HG03139 (cell line): ENCODE measurements around the gene C4A.
"Not testable (repeated sequence)": the region's sequence is repeated elsewhere in the genome, so short reads cannot be mapped to it uniquely, and the experiment has no call there.

Experiments
- ATAC-seq: cut with Tn5 transposase; IDR thresholded peaks from one replicate; pipeline ENCODE4 v1.9.1; 2021; ENCODE audit not compliant: unreplicated experiment

Gene C4A

DNA sequence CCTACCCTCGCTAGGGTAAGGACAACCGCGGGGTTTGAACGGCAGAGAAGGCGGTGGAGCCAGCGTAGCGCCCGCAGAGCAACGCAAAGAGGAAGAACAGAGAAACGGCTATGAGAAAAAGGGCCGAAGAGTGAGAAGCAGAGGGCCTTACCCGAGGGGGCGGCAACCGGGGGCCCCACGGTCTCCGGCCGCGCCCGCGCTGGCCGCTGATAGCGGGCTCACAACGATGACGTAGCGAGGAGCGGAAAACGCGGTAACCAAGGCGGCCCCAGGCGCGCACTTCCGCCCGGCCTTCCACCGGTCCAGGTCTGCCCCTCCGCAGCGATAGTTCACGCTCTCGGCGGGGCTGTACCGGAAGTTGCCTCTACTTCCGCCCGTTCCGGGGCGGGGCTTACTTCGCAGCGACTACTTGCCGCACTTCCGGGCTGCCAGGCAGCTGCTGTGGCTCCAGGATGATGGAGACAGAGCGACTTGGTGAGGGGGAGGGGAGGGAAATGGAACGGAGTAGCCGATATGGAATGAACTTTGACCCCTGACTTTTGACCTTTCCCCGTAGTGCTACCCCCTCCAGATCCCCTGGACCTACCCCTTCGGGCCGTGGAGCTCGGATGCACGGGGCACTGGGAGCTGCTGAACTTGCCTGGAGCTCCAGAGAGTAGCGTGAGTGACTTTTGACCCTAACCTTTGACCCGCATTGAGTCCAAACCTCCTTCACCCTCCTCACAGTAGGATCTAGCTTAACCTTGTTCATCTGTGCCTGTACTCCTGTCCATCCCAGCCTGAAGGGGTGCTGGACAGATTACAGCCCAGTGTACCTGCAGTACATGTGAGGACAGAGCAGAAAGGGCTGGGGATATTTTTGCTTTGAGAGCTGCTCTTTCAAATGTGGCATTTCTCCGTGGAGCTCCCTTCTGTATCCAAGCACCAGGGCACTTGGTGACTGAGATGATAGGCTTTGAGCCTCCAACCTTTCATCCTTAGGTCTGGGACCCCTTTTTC is 22.8 kb upstream of the C4A start, which contains the start of the genes NELFE and SKIC2:
TSS of gene NELFE (minus strand) at position 231 of the 999 bp plus-strand sequence. CDS start 525 bp downstream, outside the sequence.
TSS of gene SKIC2 (plus strand) at position 435 of the 999 bp plus-strand sequence. CDS start at position 453, 18 bp downstream.
- peak; percentile 92 for ATAC-seq

DNA sequence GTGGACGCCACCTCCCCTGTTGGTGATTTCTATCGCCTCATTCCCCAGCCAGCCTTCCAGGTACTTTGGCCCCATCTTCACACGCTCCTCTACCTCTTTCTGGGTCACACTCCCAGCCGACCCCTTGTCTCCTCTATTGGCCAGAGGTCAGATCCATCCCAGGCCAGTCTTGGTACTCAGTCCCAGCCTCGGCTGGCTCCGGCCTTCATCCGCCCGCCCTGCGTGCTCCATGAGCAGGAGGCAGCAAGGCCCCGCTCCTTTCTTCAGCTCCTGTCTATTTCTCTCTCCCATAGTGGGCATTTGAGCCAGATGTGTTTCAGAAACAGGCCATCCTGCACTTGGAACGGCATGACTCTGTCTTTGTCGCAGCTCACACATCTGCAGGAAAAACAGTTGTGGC is 20.2 kb upstream of the C4A start:
- no peak for ATAC-seq

GRCh38 chr6:31963921-31964320 is 17.9 kb upstream of the C4A start:
- no peak for ATAC-seq

GRCh38 chr6:31965700-31966099 is 16.2 kb upstream of the C4A start:
- ATAC-seq, result no peak

DNA sequence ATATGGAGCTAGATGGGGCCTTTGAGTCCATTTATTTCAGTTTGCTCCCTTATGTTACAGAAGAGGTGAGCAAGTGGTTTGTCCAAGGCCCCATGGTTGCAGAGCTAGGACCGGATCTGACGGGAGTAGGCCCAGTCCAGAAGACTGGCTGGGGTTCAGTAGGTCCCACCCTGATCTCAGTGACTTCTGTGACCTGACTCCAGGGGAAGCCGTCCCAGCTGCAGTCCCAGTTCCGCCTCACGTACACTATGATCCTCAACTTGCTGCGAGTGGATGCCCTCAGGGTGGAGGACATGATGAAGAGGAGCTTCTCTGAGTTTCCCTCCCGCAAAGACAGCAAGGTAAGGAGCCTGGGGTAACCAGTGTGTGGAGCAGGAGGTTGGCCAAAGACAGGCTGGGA is 15.4 kb upstream of the C4A start:
- ATAC-seq, result no peak

DNA sequence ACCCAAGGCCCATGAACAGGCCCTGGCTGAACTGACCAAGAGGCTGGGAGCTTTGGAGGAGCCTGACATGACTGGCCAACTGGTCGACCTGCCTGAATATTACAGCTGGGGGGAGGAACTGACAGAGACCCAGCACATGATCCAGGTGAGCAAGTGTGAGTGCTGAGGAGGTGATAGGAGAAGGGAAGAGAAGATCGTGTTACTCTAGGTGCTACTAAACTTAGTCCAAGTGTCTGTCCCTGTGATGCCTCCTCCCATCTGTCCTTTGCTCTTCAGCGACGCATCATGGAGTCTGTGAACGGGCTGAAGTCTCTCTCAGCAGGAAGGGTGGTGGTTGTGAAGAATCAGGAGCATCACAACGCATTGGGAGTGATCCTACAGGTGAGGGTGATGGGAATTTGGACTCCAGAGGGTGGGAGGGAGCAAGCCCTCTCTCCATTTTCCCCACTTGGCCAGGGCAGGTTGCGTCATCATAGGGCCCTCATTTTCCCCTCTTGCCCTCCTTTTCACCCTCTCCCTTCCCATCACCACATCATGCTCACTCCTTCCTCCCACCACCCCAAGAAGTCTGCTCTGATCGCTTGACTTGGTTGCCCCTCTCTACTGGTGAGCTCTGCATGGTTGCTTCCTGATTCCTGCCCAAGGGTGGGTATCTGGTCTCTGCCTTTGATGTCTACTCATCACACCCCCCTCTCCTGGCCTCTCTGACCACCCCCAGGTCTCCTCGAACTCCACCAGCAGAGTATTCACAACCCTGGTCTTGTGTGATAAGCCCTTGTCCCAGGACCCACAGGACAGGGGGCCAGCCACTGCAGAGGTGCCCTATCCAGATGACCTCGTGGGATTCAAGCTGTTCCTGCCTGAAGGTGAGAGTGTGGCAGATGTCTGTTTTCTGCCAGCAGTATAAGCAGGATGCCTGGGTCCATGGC is 14.6 kb upstream of the C4A start:
- ATAC-seq, result no peak

GRCh38 chr6:31967926-31968320 is 13.9 kb upstream of the C4A start:
- ATAC-seq, result no peak

GRCh38 chr6:31968326-31968725 is 13.5 kb upstream of the C4A start:
- no peak for ATAC-seq

DNA sequence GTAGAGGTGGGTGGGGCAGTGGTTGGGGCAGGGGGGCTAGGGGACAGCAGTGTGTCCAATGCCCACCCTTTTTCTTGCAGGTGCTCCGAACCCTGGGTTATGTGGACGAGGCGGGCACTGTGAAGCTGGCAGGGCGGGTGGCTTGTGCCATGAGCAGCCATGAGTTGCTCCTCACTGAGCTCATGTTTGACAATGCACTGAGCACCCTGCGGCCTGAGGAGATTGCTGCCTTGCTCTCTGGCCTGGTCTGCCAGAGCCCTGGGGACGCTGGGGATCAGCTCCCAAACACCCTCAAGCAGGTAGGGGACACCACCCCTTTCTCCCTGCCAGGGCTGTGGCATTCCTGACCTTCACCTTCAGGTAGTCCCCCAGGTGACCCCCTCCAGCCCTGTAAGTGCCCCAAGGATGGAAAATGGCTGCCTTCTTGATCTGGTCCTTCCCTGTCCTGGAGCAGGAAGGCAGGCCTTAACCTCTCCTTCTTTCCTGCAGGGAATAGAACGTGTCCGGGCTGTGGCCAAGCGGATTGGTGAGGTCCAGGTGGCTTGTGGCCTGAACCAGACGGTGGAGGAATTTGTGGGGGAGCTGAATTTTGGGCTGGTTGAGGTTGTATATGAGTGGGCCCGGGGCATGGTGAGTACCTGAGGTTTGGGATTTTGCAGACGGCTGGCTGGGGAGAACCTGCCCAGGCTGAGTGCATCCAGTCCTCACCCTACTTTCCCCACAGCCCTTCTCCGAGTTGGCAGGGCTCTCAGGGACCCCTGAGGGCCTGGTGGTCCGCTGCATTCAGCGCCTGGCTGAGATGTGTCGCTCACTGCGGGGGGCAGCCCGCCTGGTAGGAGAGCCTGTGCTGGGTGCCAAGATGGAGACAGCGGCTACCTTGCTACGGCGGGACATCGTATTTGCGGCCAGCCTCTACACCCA is 12.8 kb upstream of the C4A start:
- no peak for ATAC-seq

GRCh38 chr6:31969712-31970603 is 11.9 kb upstream of the C4A start:
- ATAC-seq, result no peak

GRCh38 chr6:31970604-31971271 is 11.1 kb upstream of the C4A start:
- ATAC-seq, result no peak

GRCh38 chr6:31971279-31971992 is 10.4 kb upstream of the C4A start:
- no peak for ATAC-seq

GRCh38 chr6:31971993-31972708 is 9.7 kb upstream of the C4A start, which contains the start of gene DXO:
Gene DXO, minus strand, starts transcription at chr6:31972138. Its CDS starts 463 bp downstream, at chr6:31971675.
- ATAC-seq, result peak; percentile 82

DNA sequence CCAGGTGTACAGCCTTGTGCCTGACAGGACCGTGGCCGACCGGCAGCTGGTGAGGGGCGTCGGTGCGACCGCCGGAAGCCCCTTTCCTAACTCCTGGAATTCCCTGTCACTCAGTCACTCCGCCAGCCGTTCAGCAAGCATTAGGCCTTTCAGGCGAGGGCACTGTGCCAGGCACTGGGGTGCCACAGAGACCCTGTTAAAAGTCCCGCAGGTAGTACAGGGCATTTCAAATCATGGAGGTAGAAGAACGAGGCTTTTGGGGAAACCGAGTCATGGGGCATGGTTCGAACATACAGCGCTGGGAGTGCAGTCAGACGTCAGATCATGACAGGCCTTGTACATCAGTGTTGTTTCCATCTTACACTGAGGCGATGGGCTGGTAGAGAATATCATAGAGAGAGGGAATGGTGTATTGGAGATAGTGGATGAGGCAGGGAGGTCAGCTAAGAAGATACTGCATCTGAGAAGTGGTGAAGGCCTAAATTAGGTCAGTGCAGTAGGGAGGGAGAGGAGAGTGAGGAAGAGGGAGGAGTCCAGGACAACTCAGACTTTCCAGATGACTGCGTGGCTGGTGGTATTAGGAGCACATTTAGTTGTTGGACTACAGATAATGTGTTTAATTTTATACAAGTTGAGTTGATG is 9.0 kb upstream of the C4A start:
- no peak for ATAC-seq

GRCh38 chr6:31976065-31976464 is 5.8 kb upstream of the C4A start:
- not testable (repeated sequence) for ATAC-seq

GRCh38 chr6:31977816-31978431 is 3.9 kb upstream of the C4A start:
- no peak for ATAC-seq
